Thymus (tissue), 11 donors: ENCODE data around the gene PIK3C3. TPM values are rescaled to one million over a fixed set of nuclear protein-coding genes. Genes with fewer than 3 reads are reported as not detected.

Experiments
- DNase-seq, 9 donors: peaks; one replicate each; pipeline ENCODE4 v3.0.0-alpha.2; 2013; ENCODE audit warnings: low spot score in 9 of 9, low read depth in 6 of 9, missing footprints in 1 of 9
- H3K27ac ChIP-seq, 2 donors: one replicate each; pipeline ENCODE4 v1.5.1; 2013; ENCODE audit warnings: control low read depth in 1 of 2, low read depth in 1 of 2, low read length in 1 of 2, mild to moderate bottlenecking in 1 of 2, moderate library complexity in 1 of 2
- H3K27me3 ChIP-seq, 2 donors: one replicate each; pipeline ENCODE4 v1.5.1; 2013; ENCODE audit warnings: low read length in 1 of 2; ENCODE audit not compliant: control insufficient read depth in 2 of 2, insufficient read depth in 1 of 2
- H3K36me3 ChIP-seq, 2 donors: one replicate each; pipeline ENCODE4 v1.5.1; 2013; ENCODE audit warnings: low read length in 1 of 2, mild to moderate bottlenecking in 1 of 2, moderate library complexity in 1 of 2; ENCODE audit not compliant: control insufficient read depth in 2 of 2, insufficient read depth in 2 of 2
- H3K4me1 ChIP-seq, 2 donors: one replicate each; pipeline ENCODE4 v1.5.1; 2013; ENCODE audit warnings: low read length in 2 of 2; ENCODE audit not compliant: control insufficient read depth in 2 of 2, insufficient read depth in 2 of 2
- H3K4me3 ChIP-seq, 2 donors: one replicate each; pipeline ENCODE4 v1.5.1; 2013; ENCODE audit warnings: low read length in 2 of 2, control low read depth in 1 of 2, mild to moderate bottlenecking in 1 of 2
- H3K9me3 ChIP-seq, 2 donors: one replicate each; pipeline ENCODE4 v1.5.1; 2013; ENCODE audit warnings: low read length in 1 of 2, mild to moderate bottlenecking in 1 of 2; ENCODE audit not compliant: control insufficient read depth in 2 of 2, insufficient read depth in 1 of 2
- WGBS: extraction: QIAGEN DNeasy Blood & Tissue Kit; methylation state at CpG from one replicate; pipeline ENCODE4 v1.1.7; 2013; 5-methylcytosine and 5-hydroxymethylcytosine counted together
- polyA plus RNA-seq: library from polyadenylated mRNA; stranded (reverse); fragments of 200-250 nt; gene quantifications from one replicate; pipeline ENCODE4 v1.2.3, GENCODE V29; 2013
- total RNA-seq: library from RNA; stranded (reverse); fragments of 120-200 nt; gene quantifications from one replicate; pipeline ENCODE4 v1.2.4, GENCODE V29; 2013
- donor health status: healthy.

PIK3C3 gene
- total and polyA plus RNA-seq, 2 donors: 54.4 to 58.0 TPM

GRCh38 chr18:42064109-42064508, 109.1 kb downstream of the PIK3C3 start:
- no peaks in the 10 kb centered on the region for H3K27me3 ChIP-seq
- H3K36me3 ChIP-seq: peaks cover 8 to 18% of the 10 kb centered on the region in 2 donors
- H3K27ac ChIP-seq: no peak overlapping the region
- H3K4me3 ChIP-seq: no peak overlapping the region
- no peak for DNase-seq
- H3K4me1 ChIP-seq: no peaks in the 10 kb centered on the region
- no peaks in the 10 kb centered on the region for H3K9me3 ChIP-seq

- H3K4me1 ChIP-seq: no peaks in the 10 kb centered on the region
- H3K9me3 ChIP-seq: no peaks in the 10 kb centered on the region
- H3K27ac ChIP-seq: no peak overlapping the region
- 91% methylated on average over 4 of the region's 4 CpGs for WGBS
- H3K4me3 ChIP-seq: no peak overlapping the region
- no peak for DNase-seq
- H3K36me3 ChIP-seq: peaks cover 5 to 12% of the 10 kb centered on the region in 2 donors
- H3K27me3 ChIP-seq: no peaks in the 10 kb centered on the region
These were observed 112.5 kb downstream of the PIK3C3 start for GRCh38 chr18:42067518-42067917.

- Histone ChIP-seq H3K4me3 (no peak overlapping the region), H3K36me3 (peaks cover 5 to 12% of the 10 kb centered on the region in 2 donors), H3K9me3 (no peaks in the 10 kb centered on the region), H3K27ac (no peak overlapping the region), H3K27me3 (no peaks in the 10 kb centered on the region), H3K4me1 (no peaks in the 10 kb centered on the region)
- WGBS: 96% methylated on average over 3 of the region's 3 CpGs
- no peak for DNase-seq
These were observed 113.0 kb downstream of the PIK3C3 start for GRCh38 chr18:42068030-42068429.

- Histone ChIP-seq H3K4me1 (no peaks in the 10 kb centered on the region), H3K4me3 (no peak overlapping the region), H3K36me3 (peaks cover 5 to 12% of the 10 kb centered on the region in 2 donors), H3K27ac (no peak overlapping the region), H3K9me3 (no peaks in the 10 kb centered on the region), H3K27me3 (no peaks in the 10 kb centered on the region)
- DNase-seq: no peak
These were observed 114.0 kb downstream of the PIK3C3 start for GRCh38 chr18:42069036-42069435.

GRCh38 chr18:42072407-42072806, 117.4 kb downstream of the PIK3C3 start:
- peaks cover under 1 to 8% of the 10 kb centered on the region in 2 donors for H3K36me3 ChIP-seq

GRCh38 chr18:42074704-42075103, 119.7 kb downstream of the PIK3C3 start:
- no peak for DNase-seq
- Histone ChIP-seq H3K9me3 (no peaks in the 10 kb centered on the region), H3K36me3 (peaks cover 0 to 3% of the 10 kb centered on the region in 2 donors), H3K27ac (no peak overlapping the region), H3K27me3 (no peaks in the 10 kb centered on the region), H3K4me1 (no peaks in the 10 kb centered on the region), H3K4me3 (no peak overlapping the region)
- 96% methylated on average over 3 of the region's 3 CpGs for WGBS

More at GRCh38 chr18:42072407-42072806, 117.4 kb downstream of the PIK3C3 start:
- DNase-seq: no peak
- 98% methylated on average over 4 of the region's 4 CpGs for WGBS
- H3K4me1 ChIP-seq: no peaks in the 10 kb centered on the region
- H3K4me3 ChIP-seq: no peak overlapping the region
- no peak overlapping the region for H3K27ac ChIP-seq
- no peaks in the 10 kb centered on the region for H3K27me3 ChIP-seq
- H3K9me3 ChIP-seq: no peaks in the 10 kb centered on the region

GRCh38 chr18:42078711-42079110, 123.7 kb downstream of the PIK3C3 start:
- no peak overlapping the region for H3K27ac ChIP-seq
- no peaks in the 10 kb centered on the region for H3K27me3 ChIP-seq
- peaks cover 0 to 8% of the 10 kb centered on the region in 2 donors for H3K36me3 ChIP-seq
- H3K4me3 ChIP-seq: no peak overlapping the region
- no peaks in the 10 kb centered on the region for H3K4me1 ChIP-seq
- WGBS: 55% methylated on average over 2 of the region's 2 CpGs
- H3K9me3 ChIP-seq: no peaks in the 10 kb centered on the region
- DNase-seq: no peak

GRCh38 chr18:42080340-42080739, 125.3 kb downstream of the PIK3C3 start:
- no peak overlapping the region for H3K27ac ChIP-seq
- H3K27me3 ChIP-seq: no peaks in the 10 kb centered on the region
- no peak overlapping the region for H3K4me3 ChIP-seq
- 97% methylated on average over 3 of the region's 3 CpGs for WGBS
- peaks cover 0 to 8% of the 10 kb centered on the region in 2 donors for H3K36me3 ChIP-seq
- H3K9me3 ChIP-seq: no peaks in the 10 kb centered on the region
- H3K4me1 ChIP-seq: no peaks in the 10 kb centered on the region
- DNase-seq: no peak

- DNase-seq: no peak
- Histone ChIP-seq H3K9me3 (no peaks in the 10 kb centered on the region), H3K27me3 (no peaks in the 10 kb centered on the region), H3K4me3 (no peak overlapping the region), H3K4me1 (no peaks in the 10 kb centered on the region), H3K36me3 (peaks cover 0 to 8% of the 10 kb centered on the region in 2 donors), H3K27ac (no peak overlapping the region)
- WGBS: 96% methylated on average over 4 of the region's 4 CpGs
These were observed 127.6 kb downstream of the PIK3C3 start for GRCh38 chr18:42082415-42083234.
